Measurements from ENCODE around the gene SPTBN1.
"Not testable (repeated sequence)": the region's sequence is repeated elsewhere in the genome, so short reads cannot be mapped to it uniquely, and the experiment has no call there.

Gene SPTBN1

DNA sequence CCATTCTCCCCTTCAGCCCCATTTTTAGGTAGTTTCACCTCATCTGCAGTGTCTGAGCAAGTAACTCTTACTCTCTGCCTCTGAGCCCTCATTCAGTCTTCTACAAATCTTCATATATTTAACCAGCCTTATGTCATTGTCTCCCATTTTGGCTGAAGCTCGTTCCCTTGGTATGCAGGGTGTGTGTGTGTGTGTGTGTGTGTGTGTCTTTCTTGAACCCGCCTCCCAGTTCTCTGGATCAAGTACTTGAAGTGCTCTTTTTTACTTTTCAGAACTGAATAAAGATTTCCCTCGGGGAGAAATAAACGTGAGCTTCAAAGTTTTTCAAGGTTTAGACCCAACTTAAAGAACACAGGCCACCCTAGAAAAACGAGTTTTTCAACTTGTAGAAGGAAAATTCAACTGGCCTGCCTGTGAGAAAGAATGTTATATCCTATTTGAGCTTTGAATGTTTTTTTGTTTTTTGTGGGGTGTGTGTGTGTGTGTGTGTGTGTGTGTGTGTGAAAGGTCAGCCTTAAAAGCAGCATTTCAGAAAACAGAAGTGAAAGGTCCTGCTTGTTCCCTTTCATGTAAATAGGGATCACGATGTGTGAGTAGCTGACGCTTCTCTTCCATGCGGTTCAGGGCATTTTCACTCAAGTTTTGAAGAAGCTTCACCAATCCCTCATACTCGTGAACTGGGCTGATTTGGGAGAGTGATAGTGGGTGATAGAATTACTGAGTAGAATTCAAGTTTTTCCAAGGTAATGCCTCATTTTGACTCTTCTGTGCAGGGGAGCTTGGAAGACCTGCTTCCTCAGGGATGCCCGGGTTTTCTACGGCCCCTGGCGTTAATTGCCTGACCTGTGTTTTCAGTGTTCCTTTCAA lies 216.7 kb downstream of the SPTBN1 start:
- DNase-seq (ENCODE audit: low read depth) = no peak

DNA sequence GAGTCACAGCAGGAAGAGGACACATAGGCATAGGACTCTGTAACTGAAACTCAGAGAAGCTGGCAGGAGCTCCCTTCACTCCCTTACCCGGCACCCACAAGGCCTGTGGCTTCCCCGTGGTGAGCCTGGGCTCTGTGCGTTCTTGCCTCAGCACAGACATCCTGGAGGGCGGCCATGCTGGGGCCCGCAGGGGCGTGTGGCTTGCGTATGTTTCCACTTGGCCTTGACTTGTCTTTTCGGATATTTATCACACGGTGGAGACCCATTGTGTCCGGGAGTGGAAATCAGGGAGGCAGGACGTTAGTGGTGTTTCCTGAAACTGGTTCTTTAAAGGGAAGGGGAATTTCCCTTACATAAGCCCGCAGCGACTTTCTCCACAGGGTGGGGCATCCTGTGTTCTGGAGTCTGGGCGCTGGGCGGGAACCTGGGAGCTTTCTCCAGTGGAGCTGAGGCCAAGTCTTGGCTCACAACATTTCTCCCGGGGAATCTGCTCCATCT lies 217.4 kb downstream of the SPTBN1 start:
- no peak for DNase-seq (ENCODE audit: low read depth)

DNA sequence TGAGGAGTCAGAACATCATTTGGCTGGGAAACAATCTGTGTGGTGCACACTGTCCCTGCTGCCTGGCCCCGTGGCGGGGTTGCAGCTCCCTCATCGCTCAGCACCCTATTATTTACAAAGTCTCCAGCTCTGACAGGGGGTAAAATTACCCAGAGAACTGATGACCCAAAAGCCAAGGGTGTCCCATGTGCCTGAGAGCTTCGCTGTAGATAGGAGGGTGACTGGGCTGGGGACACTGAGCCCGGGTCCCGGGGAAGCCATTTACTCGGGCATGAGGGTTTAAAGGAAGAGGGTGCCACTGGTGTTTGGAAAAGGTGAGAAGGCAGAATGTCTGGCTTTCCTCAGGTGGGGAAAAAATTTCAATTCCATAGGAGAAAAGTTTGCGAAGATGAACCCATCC lies 219.2 kb downstream of the SPTBN1 start:
- DNase-seq (ENCODE audit: low read depth) = no peak

DNA sequence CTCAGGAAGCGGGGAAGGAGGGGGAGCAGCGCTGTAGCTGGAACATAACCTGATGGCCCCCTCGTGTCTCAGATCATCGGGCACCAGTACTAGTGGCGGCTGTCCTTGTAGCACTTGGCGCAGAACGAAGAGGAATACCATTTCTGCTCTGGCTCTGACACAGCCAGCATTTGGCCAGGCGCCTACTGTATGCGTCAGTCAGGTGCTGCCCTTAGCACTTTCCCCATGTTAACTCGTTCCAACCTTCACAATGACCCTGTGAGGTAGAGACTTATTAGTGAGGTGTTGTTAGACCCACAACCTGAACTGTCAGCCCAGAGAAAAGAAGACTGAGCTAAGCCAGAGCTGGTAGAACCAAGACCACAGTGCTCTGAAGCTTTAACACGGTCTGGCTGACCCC lies 219.6 kb downstream of the SPTBN1 start:
- no peak for DNase-seq (ENCODE audit: low read depth)

DNA sequence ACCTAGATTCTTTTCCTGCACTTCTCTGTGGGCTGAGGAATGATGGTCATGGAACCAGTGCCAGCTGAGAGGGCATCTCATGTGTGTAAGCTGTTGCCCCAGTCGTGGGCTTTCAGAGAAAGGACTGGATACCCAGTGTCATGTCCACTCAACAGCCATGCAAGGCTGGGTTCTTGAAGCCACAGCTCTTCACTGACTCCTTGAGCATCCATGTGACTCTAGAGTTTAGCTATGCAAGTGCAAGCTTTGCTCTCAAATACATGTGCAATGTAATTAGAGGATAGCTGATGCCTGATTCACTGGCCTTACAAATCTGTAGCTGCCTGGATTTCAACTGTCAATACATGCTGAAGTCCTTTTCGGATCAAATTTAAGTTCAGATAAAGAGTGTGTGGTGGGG lies 220.5 kb downstream of the SPTBN1 start:
- peak; percentile 28 for DNase-seq (ENCODE audit: low read depth)

DNA sequence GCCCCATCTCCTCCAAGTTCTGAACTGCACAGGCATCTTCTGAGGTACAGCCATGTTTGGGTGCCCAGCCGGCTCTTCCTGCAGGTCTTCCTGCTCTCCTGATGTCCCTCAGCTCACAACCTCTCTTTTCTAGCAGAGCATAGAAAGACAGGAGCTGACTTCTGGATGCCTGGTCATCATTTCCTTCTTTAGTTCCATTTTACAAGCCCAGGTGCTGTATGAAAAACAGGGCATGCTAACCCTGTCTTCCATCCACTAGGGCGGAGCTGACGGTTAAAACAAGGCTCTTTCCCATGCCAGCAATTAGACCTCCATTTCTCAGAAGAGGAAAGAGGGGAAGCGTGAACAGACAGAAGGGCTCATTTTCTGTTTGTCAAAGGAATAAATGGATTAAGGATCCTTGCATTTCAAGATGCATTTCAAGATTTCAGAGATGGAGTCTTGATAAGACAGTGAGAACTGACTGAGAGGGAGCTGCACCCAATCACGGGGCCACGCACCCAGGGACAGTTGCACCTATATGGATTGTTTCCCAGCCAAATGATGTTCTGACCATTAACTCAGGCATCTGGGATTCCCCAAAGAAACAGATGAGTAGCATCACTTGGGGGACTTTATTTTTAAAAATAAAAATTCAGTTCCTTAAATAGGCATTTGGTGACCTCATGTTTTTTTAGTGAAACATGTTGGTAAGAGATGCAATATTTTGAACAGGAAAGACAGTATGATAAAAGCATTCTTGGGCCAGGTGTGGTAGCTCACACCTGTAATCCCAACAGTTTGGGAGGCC lies 221.5 kb downstream of the SPTBN1 start:
- DNase-seq (ENCODE audit: low read depth) = no peak

DNA sequence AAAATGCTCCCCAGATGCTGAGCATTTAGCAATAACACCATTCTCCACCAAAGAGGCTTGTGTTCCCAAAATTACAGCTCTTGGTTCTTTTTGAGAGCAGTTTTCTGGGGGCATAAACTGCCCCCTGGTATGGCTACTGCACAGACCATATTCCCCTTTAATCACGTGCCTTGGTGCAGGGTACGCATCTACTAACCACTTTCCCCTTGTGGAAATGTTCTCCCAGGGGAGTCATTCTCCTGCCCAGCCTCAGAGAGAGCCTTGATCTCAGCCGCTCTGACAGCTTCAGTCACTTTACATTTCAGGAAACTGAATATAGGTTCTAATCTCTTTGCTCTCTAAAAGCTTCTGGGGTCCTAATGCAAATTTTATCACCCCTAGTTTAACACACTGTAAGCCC lies 222.6 kb downstream of the SPTBN1 start:
- DNase-seq (ENCODE audit: low read depth) = no peak

DNA sequence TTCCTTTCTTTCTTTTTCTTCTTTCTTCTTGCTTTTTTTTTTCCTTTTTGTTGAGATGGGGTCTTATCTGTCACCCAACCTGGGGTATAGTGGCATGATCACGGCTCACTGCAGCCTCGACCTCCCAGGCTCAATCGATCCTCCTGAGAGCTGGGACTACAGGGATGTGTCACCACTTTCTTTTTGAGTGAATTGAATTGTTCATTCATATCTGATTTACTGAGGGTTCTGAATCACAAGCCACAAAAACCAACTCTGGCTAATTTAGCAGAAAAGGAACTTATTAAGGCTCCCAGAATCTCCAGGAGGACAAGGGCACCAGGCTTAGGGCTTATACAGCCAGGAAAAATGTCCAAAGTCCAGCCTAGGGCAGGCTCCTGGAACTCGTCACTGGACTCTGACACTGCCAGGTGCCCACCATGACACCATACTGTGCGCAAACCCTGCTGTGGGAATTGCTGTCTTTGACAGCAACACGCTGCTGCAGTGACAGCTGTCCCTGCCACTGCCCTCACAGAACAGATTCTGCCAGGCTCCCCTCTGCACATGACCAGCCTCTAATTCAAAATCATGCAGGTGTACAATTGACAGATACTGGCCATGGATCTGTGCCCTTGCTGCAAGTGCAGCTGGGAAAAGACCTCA lies 224.4 kb downstream of the SPTBN1 start:
- DNase-seq (ENCODE audit: low read depth) = no peak

DNA sequence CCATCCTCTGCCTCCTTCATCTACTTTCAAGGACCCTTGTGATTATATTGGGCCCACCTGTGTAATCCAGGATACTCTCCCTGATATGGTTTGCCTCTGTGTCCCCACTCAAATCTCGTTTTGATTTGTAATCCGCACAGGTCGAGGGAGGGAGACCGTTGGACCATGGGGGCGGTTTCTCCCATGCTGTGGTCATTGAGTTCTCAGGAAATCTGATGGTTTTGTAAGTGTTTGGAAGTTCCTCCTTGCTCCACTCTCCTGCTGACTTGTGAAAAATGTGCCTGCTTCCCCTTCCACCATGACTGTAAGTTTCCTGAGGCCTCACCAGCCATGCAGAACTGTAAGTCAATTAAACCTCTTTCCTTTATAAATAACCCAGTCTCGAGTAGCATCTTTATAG lies 225.3 kb downstream of the SPTBN1 start:
- no peak for DNase-seq (ENCODE audit: low read depth)

DNA sequence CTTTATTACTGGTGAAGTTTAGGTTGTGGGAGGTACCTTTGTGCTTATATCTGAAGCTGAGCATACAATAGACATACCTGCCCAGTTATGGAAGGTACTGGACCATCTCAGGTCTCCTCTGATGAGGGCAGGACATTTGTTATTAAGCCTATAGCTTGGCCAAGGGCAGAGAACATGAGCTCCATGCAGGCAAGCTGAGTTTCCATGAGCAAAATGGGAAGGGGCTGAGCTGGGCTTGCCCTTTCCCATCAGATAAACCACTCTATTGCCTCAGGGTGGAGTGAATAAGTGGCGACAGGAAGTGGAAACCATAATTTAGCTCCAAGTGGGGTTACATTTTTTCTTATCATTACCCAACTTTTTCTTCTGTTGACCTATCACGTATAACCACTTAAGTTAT lies 227.5 kb downstream of the SPTBN1 start:
- no peak for DNase-seq (ENCODE audit: low read depth)

DNA sequence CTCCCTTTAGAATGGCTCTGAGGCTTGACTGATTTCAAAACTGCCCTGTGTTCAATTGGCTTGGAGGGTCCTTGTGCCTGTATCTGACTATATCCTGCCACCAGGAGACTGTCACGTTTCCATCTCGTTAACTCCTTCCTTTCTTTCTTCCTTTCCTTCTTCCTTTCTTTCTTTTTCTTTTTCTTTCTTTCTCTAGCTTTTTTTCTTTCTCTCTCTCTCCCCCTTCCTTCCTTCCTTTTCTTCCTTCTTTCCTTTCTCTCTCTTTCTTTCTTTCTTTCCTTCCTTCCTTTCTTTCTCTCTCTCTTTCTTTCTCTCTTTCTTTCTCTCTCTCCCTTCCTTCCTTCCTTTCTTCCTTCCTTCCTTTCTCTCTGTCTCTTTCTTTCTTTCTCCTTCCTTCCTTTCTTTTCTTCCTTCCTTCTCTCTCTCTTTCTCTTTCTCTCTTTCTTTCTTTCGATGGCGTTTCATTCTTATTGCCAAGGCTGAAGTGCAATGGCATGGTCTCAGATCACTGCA lies 229.2 kb downstream of the SPTBN1 start:
- no peak for DNase-seq (ENCODE audit: low read depth)

DNA sequence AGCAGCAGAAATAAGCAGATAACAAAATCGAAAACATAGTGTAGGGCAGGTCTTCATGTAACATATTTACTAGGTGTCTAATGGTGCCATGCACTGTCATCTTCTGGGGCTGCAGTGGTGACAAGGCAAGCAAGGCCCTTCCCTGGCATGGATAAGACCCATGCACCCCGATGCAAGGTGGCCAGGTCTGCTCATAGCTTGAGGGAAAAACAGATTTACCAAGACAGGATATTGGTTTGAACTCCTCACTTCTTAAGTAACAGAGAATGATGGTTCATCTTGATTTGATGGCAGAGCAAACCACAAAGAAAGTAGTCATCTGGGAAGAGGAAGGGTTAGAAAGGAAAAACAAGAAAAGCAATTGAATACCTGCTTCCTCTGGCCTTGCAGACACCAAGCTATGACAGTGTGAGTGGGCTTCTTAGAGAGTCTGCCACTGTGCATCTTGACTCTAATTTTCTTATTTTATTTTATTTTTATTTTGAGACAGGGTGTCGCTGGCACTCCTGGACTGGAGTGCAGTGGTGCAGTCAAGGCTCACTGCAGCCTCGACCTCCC lies 231.5 kb downstream of the SPTBN1 start:
- no peak for DNase-seq (ENCODE audit: low read depth)

DNA sequence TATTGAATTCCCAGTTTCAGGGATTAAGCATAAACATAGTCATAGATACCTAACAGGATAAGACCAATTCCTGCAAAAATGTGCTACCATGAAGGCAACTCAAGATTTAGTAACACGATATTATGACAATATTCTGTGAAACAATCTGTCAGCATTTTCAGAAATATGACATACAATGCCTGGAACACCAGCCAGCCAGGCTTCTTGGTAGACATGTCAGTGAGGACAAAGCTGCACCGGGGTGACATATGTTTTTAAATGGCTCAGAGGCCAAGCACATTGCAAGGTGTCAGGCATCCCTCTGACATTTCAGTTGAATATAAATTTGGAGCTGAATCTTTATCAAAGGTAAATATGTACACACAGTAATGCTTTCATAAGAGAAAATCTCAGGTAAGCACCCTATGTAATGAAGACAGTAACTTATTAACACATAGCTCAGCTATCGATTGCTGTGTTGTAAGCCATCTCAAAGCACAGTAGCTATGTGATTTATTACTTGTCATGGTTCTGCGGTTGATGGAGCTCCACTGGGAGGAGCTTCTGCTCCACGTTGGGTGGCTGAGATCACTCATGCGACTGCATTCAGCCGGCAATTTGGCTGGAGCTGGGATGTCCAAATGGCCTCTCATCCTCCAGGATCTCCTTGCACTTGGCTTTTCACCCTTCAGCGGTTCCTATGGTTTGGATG lies 235.5 kb downstream of the SPTBN1 start:
- DNase-seq (ENCODE audit: low read depth) = no peak

DNA sequence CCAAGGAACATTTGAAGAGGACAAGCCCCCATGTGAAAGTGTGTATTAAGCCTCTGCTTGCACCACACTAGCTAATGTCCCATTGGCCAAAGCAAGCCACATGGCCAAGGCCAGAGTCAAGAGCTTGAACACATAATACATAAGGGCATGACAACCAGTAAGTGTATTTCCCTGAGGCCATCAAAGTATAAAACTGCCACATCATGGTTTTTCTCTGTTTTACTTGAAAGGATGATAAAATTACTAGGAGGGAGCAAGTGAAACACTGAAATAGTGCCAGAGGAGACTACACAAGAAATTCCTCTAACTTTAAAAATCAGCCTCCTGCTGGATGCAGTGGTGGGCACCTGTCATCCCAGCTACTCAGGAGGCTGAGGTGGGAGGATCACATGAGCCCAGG lies 236.4 kb downstream of the SPTBN1 start:
- no peak for DNase-seq (ENCODE audit: low read depth)

DNA sequence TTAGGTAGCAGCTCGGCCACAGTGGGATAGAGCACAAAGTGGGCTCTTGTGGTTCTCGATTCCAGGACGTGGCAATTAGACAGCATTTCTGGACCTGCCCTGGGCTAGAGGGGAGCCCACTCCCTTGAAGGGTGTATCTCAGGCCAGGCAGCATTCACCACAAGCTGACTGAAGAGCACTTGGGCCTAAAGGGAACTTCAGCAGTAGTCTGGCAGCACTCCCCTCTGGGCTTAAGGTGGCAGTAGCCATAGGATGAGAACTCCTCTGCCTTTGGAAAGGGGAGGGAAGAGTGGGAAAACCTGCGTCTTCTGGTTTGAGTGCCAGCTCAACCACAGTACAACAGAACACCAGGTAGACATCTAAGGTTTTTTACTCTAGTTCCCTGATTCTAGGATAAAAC lies 239.3 kb downstream of the SPTBN1 start:
- no peak for DNase-seq (ENCODE audit: low read depth)

DNA sequence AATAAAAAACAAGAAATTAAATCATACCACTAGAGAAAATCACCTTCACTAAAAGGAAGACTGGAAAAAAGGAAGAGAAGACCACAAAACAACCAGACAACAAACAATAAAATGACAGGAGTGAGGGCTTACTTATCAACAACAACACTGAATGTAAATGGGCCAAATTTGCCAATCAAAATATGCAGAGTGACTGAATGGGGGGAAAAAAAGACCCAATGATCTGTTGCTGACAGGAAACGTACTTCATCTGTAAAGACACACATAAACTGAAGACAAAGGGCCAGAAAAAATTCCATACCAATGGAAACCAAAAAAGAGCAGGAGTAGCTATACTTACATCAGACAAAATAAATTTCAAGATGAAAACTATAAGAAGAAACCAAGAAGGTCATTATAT lies 241.8 kb downstream of the SPTBN1 start:
- DNase-seq (ENCODE audit: low read depth) = no peak

DNA sequence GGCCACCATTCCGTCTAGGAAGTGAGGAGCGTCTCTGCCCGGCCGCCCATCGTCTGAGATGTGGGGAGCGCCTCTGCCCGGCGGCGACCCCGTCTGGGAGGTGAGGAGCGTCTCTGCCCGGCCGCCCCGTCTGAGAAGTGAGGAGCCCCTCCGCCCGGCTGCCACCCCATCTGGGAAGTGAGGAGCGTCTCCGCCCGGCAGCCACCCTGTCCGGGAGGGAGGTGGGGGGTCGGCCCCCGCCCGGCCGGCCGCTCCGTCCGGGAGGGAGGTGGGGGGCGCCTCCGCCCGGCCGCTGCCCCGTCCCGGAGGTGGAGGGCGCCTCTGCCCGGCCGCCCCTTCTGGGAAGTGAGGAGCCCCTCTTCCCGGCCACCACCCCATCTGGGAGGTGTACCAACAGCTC lies 242.8 kb downstream of the SPTBN1 start:
- DNase-seq (ENCODE audit: low read depth) = not testable (repeated sequence)

DNA sequence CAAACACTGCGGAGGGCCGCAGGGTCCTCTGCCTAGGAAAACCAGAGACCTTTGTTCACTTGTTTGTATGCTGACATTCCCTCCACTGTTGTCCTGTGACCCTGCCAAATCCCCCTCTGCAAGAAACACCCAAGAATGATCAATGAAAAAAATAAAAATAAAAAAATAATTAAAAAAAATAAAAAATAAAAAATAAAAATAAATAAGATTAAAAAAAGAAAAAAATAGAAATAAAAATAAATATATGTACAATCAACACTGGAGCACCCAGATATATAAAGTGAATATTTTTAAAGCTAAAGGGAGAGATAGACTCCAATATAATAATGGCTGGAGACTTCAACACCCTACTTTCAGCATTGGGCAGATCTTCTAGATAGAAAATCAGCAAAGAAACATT lies 243.5 kb downstream of the SPTBN1 start:
- DNase-seq (ENCODE audit: low read depth) = no peak

DNA sequence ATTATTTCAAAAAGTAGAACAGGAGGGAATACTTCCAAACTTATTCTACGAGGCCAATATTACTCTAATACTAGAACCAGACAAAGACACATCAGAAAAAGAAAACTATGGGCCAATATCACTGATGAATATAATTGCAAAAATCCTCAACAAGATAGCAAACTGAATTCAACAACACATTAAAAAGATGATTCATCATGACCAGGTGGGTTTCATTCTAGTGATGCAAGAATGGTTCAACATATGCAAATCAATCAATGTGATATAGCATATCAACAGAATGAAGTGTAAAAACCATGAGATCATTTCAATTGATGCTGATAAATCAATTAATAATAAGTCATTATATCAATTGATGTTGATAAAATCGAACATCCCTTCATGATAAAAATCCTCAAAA lies 244.9 kb downstream of the SPTBN1 start:
- DNase-seq (ENCODE audit: low read depth) = no peak

DNA sequence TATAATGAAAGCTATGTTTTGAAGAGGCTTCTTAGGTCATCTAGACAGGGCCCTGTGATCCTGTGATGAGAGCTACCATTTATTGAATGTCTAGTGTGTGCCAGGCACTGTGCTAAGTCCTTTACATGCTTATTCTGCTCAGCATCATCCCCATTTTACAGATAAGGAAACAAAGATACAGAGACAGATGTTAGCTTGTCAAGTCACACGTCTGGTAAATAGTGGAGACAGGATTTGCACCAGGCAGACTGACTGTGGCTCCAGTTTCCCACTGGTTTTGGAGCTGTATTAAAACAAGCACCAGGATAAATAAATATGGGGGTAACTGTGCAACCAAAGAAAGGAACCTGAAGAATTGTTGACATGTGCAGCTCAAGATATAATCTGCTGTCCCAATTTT lies 248.1 kb downstream of the SPTBN1 start:
- no peak for DNase-seq (ENCODE audit: low read depth)
